NCI-H2107 treated with DMSO at 0.1 percent for 48 hours (cell line): Measurements from ENCODE around the gene ABHD18.
"Not testable (repeated sequence)": the region's sequence is repeated elsewhere in the genome, so short reads cannot be mapped to it uniquely, and the experiment has no call there.

Experiments
- DNase-seq: peaks from one replicate; lab custom pipeline; 2025; ENCODE audit not compliant: unreplicated experiment; lab: John Stamatoyannopoulos, UW

Gene ABHD18

GRCh38 chr4:127965062-127965802, at the start of gene ABHD18, which contains the start of gene MFSD8:
ABHD18 (plus strand) TSS chr4:127965406; CDS start chr4:127982956, 17,550 bp downstream.
MFSD8 (minus strand) TSS chr4:127965173; CDS start chr4:127965133, 40 bp downstream.
- DNase-seq: peak; percentile 87

- DNase-seq: no peak
Observed at GRCh38 chr4:127916512-127916911, 48.7 kb upstream of the ABHD18 start.

DNA sequence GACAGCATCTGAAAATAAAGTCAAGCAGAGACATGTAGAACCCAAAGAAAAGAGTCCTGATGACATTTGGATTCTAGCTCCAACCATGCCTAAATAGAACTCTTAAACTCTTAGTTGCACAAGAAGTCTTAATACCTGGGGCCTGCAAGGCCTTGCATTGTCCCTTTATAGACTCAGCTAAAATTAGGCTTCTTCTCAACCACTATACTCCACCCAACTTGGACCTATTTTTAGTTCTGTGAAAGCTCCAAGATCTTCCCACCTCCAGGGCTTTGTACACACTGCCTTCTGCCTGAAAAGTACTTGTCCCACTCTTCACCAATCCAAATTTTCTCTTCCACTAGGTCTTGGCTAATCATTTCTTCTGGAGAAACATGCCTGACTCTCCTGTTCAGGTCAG, 48.1 kb upstream of the ABHD18 start:
- DNase-seq: no peak

GRCh38 chr4:127920521-127920920, 44.7 kb upstream of the ABHD18 start:
- DNase-seq: no peak

- no peak for DNase-seq
Observed at GRCh38 chr4:127922226-127922625, 43.0 kb upstream of the ABHD18 start.

DNA sequence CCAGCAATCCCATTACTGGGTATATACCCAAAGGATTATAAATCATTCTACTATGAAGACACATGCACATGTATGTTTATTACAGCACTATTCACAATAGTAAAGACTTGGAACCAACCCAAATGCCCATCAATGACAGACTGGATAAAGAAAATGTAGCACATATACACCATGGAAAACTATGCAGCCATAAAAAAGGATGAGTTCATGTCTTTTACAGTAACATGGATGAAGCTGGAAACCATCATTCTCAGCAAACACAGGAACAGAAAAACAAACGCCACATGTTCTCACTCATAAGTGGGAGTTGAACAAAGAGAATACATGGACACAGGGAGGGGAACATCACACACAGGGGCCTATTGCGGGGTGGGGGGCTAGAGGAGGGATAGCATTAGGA, 39.5 kb upstream of the ABHD18 start:
- DNase-seq: not testable (repeated sequence)

- no peak for DNase-seq
Observed at GRCh38 chr4:127930175-127930574, 35.0 kb upstream of the ABHD18 start.

GRCh38 chr4:127931836-127932235, 33.4 kb upstream of the ABHD18 start:
- DNase-seq: not testable (repeated sequence)

GRCh38 chr4:127936974-127937373, 28.2 kb upstream of the ABHD18 start:
- DNase-seq: no peak

- DNase-seq: no peak
Observed at GRCh38 chr4:127957105-127957504, 8.1 kb upstream of the ABHD18 start.

DNA sequence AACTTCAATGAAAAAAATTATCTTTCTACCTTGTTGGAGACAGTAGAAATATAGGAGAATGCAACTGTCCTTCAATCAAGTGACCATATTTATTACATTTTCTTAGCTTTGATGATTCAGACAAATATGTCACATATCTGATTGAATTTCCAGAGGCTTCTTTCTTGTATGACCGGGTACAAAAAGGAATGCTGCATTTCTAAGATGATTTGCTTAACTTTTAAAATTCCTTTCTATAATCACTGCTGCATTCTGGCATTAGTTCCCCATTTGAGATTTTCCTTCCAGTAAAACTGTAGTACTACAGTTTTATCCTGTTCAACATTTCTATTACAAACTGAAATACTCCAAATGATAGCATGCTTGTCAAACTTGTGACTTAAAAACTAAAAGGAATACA, 5.4 kb upstream of the ABHD18 start:
- no peak for DNase-seq

GRCh38 chr4:127963633-127964398, 1.4 kb upstream of the ABHD18 start:
- DNase-seq: not testable (repeated sequence)

GRCh38 chr4:127964426-127965061, 662 bp upstream of the ABHD18 start:
- DNase-seq: not testable (repeated sequence)

- DNase-seq: peak; percentile 16
Observed at GRCh38 chr4:127965803-127966175, 583 bp downstream of the ABHD18 start.

- no peak for DNase-seq
Observed at GRCh38 chr4:127967141-127967775, 2.1 kb downstream of the ABHD18 start.

- no peak for DNase-seq
Observed at GRCh38 chr4:127968586-127968985, 3.4 kb downstream of the ABHD18 start.

DNA sequence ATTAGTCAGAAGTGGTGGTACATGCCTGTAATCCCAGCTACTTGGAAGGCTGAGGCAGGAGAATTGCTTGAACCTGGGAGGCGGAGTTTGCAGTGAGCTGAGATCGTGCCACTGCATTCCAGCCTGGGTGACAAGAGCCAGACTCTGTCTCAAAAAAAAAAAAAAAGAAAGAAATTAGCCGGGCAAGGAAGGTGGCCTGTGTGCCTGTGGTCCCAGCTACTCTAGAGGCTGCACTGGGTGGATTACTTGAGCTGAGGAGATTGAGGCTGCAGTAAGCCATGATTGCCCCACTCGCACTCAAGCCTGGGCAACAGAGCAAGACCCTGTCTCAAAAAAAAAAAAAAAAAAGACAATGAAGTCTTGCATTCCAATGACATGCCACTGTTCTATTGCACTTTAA, 5.7 kb downstream of the ABHD18 start:
- not testable (repeated sequence) for DNase-seq

- DNase-seq: no peak
Observed at GRCh38 chr4:127975121-127975770, 10.0 kb downstream of the ABHD18 start.

- no peak for DNase-seq
Observed at GRCh38 chr4:127978930-127979329, 13.7 kb downstream of the ABHD18 start.

GRCh38 chr4:127982445-127982844, 17.2 kb downstream of the ABHD18 start:
- DNase-seq: no peak

- DNase-seq: no peak
Observed at GRCh38 chr4:127985989-127986388, 20.8 kb downstream of the ABHD18 start.
